HepG2 (cell line): ENCODE data around the gene ZMYND8. TPM values are rescaled to one million over a fixed set of nuclear protein-coding genes. Genes with fewer than 3 reads are reported as not detected.

Experiments
- CAMTA2 ChIP-seq: sonication (generic); formaldehyde crosslinking; IDR thresholded peaks from 2 replicates; pipeline ENCODE4 v1.4.0; 2020; ENCODE audit warnings: mild to moderate bottlenecking, missing genetic modification reagents, borderline replicate concordance
- CENPT ChIP-seq: sonication (generic); formaldehyde crosslinking; IDR thresholded peaks from 2 replicates; pipeline ENCODE4 v1.8.0; 2022; ENCODE audit warnings: low read depth, mild to moderate bottlenecking, moderate library complexity, missing genetic modification reagents
- GLI4 ChIP-seq: sonication (generic); formaldehyde crosslinking; IDR thresholded peaks from 2 replicates; pipeline ENCODE4 v1.5.1; 2020; ENCODE audit warnings: missing genetic modification reagents, mild to moderate bottlenecking, moderate library complexity, borderline replicate concordance
- HCFC1 ChIP-seq: fragments of 150-350 bp; IDR thresholded peaks from 2 replicates; pipeline ENCODE4 v1.6.1; 2014; ENCODE audit warnings: low read depth, low read length
- MBD4 ChIP-seq: IDR thresholded peaks from 2 replicates; pipeline ENCODE4 v1.6.1; 2012; ENCODE audit warnings: low read length, inconsistent platforms, borderline replicate concordance
- MEIS2 ChIP-seq: sonication (generic); formaldehyde crosslinking; IDR thresholded peaks from 2 replicates; pipeline ENCODE4 v1.9.0; 2021; ENCODE audit warnings: mild to moderate bottlenecking, missing genetic modification reagents
- MTA1 ChIP-seq: sonication (generic); formaldehyde crosslinking; IDR thresholded peaks from 2 replicates; pipeline ENCODE4 v1.4.0; 2020; ENCODE audit warnings: missing genetic modification reagents, mild to moderate bottlenecking, borderline replicate concordance
- RELA ChIP-seq: sonication (generic); formaldehyde crosslinking; IDR thresholded peaks from 2 replicates; pipeline ENCODE4 v1.4.0; 2020; ENCODE audit warnings: missing genetic modification reagents
- SSRP1 ChIP-seq: IDR thresholded peaks from 2 replicates; pipeline ENCODE4 v1.6.1; 2016; ENCODE audit warnings: control low read depth
- TBL1XR1 ChIP-seq: fragments of 150-350 bp; IDR thresholded peaks from 2 replicates; pipeline ENCODE4 v1.6.1; 2014; ENCODE audit warnings: borderline replicate concordance, low read length; ENCODE audit not compliant: partially characterized antibody
- TEAD3 ChIP-seq: optimal IDR thresholded peaks from 2 replicates; pipeline ENCODE3; 2016; ENCODE audit warnings: borderline replicate concordance
- ZNF260 ChIP-seq: sonication (generic); formaldehyde crosslinking; IDR thresholded peaks from 2 replicates; pipeline ENCODE4 v1.4.0; 2020; ENCODE audit warnings: missing genetic modification reagents, low read depth, mild to moderate bottlenecking, borderline replicate concordance
- ZNF501 ChIP-seq: sonication (generic); formaldehyde crosslinking; IDR thresholded peaks from 2 replicates; pipeline ENCODE4 v1.5.1; 2020; ENCODE audit warnings: mild to moderate bottlenecking, moderate library complexity, missing genetic modification reagents
- ZNF556 ChIP-seq: sonication (generic); formaldehyde crosslinking; IDR thresholded peaks from 2 replicates; pipeline ENCODE4 v1.4.0; 2020; ENCODE audit warnings: mild to moderate bottlenecking, missing genetic modification reagents, borderline replicate concordance
- polyA plus RNA-seq, 8 experiments: library from polyadenylated mRNA; depleted of rRNA in 3 of 8; stranded (reverse) in 7 of 8; unstranded in 1 of 8; fragments of >200 nt; fragmentation: Illumina TruSeq in 4 of 8; extraction: Trizol in 4 of 8; gene quantifications; 2 replicates each; pipeline versions ENCODE4 v1.2.1 to v1.2.3, GENCODE V29; 2011 to 2016; ENCODE audit warnings: low read depth in 4 of 8, missing spikeins in 1 of 8, mixed read lengths in 1 of 8; ENCODE audit not compliant: insufficient read depth in 1 of 8
- total RNA-seq, 5 experiments: library from RNA; depleted of rRNA; stranded (reverse); fragments of >200 nt; fragmentation: Illumina TruSeq; extraction: Trizol; gene quantifications; 2 replicates each; pipeline ENCODE4 v1.2.3, GENCODE V29; 2016; ENCODE audit warnings: low read depth in 1 of 5
- TF ChIP-seq, protein P1 (sequence below): sonication (generic); formaldehyde crosslinking; IDR thresholded peaks from 2 replicates; pipeline ENCODE4 v1.8.0; 2022; ENCODE audit warnings: mild to moderate bottlenecking, missing genetic modification reagents; ENCODE audit not compliant: insufficient replicate concordance
- TF ChIP-seq, protein P2 (sequence below): sonication (generic); formaldehyde crosslinking; IDR thresholded peaks from 2 replicates; pipeline ENCODE4 v1.4.0; 2020; ENCODE audit warnings: mild to moderate bottlenecking, missing genetic modification reagents
- TF ChIP-seq, protein P3 (sequence below): conservative IDR thresholded peaks from 2 replicates; pipeline ENCODE4 v1.6.1; 2018; ENCODE audit warnings: missing genetic modification reagents
- TF ChIP-seq, protein P4 (sequence below): sonication (generic); formaldehyde crosslinking; IDR thresholded peaks from 2 replicates; pipeline ENCODE4 v1.4.0; 2020; ENCODE audit warnings: mild to moderate bottlenecking, missing genetic modification reagents

ZMYND8 gene
- total and polyA plus RNA-seq, 2 of the 13 experiments (the other 11 are each of a cell fraction or from before 2014, with no cell fraction given), result 53.9 to 84.7 TPM

DNA sequence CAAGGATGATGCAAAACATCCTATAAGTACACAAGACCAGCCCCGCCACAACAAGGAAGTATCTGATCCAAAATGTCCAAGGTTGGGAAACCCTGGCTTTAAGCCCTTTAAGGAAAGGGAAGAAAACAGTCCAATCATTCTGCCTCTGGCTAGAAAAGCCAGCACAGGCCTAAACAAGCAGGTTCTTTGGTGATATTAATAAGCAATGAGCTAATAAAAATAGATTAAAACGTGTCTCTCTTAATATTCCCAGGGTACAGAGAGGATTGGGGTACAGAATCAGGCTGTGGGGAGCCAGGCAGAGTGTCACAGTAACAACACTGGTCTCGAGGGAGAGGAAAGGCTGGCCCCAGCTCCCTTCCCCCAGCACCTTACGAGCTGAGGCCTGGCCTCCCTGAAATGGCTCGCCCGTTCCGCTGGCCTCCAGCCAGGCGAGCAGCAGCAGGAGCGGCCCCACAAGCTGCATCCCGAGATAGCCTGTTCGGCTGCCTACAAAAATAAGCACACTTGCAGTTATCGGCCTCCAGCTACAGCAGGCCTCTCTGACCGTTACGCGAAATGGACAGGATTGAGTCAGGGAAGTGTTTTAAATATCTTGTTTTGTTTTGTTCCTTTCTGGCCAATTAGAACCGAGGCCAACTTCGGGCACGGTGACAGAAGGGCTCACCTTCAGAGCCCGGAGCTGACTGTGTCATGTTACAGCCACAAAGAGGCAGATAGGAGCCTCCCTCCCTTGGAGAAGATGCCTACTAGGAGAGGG, 4.0 kb upstream of the ZMYND8 start (continued):
- TF ChIP-seq ZNF556, result no peak
- TF ChIP-seq SSRP1, result peak; percentile 93
- no peak for TF ChIP-seq MBD4
- TF ChIP-seq, protein P1, sequence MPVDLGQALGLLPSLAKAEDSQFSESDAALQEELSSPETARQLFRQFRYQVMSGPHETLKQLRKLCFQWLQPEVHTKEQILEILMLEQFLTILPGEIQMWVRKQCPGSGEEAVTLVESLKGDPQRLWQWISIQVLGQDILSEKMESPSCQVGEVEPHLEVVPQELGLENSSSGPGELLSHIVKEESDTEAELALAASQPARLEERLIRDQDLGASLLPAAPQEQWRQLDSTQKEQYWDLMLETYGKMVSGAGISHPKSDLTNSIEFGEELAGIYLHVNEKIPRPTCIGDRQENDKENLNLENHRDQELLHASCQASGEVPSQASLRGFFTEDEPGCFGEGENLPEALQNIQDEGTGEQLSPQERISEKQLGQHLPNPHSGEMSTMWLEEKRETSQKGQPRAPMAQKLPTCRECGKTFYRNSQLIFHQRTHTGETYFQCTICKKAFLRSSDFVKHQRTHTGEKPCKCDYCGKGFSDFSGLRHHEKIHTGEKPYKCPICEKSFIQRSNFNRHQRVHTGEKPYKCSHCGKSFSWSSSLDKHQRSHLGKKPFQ (CRISPR knock-in tag), result peak; percentile 64
- TF ChIP-seq, protein P2, sequence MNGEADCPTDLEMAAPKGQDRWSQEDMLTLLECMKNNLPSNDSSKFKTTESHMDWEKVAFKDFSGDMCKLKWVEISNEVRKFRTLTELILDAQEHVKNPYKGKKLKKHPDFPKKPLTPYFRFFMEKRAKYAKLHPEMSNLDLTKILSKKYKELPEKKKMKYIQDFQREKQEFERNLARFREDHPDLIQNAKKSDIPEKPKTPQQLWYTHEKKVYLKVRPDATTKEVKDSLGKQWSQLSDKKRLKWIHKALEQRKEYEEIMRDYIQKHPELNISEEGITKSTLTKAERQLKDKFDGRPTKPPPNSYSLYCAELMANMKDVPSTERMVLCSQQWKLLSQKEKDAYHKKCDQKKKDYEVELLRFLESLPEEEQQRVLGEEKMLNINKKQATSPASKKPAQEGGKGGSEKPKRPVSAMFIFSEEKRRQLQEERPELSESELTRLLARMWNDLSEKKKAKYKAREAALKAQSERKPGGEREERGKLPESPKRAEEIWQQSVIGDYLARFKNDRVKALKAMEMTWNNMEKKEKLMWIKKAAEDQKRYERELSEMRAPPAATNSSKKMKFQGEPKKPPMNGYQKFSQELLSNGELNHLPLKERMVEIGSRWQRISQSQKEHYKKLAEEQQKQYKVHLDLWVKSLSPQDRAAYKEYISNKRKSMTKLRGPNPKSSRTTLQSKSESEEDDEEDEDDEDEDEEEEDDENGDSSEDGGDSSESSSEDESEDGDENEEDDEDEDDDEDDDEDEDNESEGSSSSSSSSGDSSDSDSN, result peak; percentile 93
- TF ChIP-seq, protein P3, sequence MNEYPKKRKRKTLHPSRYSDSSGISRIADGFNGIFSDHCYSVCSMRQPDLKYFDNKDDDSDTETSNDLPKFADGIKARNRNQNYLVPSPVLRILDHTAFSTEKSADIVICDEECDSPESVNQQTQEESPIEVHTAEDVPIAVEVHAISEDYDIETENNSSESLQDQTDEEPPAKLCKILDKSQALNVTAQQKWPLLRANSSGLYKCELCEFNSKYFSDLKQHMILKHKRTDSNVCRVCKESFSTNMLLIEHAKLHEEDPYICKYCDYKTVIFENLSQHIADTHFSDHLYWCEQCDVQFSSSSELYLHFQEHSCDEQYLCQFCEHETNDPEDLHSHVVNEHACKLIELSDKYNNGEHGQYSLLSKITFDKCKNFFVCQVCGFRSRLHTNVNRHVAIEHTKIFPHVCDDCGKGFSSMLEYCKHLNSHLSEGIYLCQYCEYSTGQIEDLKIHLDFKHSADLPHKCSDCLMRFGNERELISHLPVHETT, result no peak; the same call in 1 of the 2 replicates
- TF ChIP-seq, protein P4, sequence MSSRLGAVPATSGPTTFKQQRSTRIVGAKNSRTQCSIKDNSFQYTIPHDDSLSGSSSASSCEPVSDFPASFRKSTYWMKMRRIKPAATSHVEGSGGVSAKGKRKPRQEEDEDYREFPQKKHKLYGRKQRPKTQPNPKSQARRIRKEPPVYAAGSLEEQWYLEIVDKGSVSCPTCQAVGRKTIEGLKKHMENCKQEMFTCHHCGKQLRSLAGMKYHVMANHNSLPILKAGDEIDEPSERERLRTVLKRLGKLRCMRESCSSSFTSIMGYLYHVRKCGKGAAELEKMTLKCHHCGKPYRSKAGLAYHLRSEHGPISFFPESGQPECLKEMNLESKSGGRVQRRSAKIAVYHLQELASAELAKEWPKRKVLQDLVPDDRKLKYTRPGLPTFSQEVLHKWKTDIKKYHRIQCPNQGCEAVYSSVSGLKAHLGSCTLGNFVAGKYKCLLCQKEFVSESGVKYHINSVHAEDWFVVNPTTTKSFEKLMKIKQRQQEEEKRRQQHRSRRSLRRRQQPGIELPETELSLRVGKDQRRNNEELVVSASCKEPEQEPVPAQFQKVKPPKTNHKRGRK (CRISPR knock-in tag), result no peak
- TF ChIP-seq MEIS2 (CRISPR knock-in tag), result peak; percentile 71
- TF ChIP-seq MTA1 (CRISPR knock-in tag), result peak; percentile 95
- TF ChIP-seq CENPT, result no peak
- TF ChIP-seq ZNF501, result peak; percentile 89
- peak; percentile 37 for TF ChIP-seq TEAD3 (CRISPR knock-in tag)
- no peak for TF ChIP-seq HCFC1
- TF ChIP-seq TBL1XR1, result peak; percentile 51
- TF ChIP-seq RELA (CRISPR knock-in tag), result no peak; the same call in 1 of the 2 replicates
- peak; percentile 99; the same call in 1 of the 2 replicates for TF ChIP-seq GLI4 (CRISPR knock-in tag)
- 0 out of 2 replicates have a peak, but pooled peaks have one; percentile 12 for TF ChIP-seq CAMTA2 (CRISPR knock-in tag)
- no peak for TF ChIP-seq ZNF260 (CRISPR knock-in tag)
